HUES48 (cell line): ENCODE measurements around the gene TRAPPC4.
"Not testable (repeated sequence)": the region's sequence is repeated elsewhere in the genome, so short reads cannot be mapped to it uniquely, and the experiment has no call there.

ENCODE experiments used
- H3K27ac ChIP-seq: one replicate; pipeline ENCODE4 v1.7.0; 2013; ENCODE audit warnings: low read depth, low read length, inconsistent platforms
- H3K27me3 ChIP-seq: 2 replicates; pipeline ENCODE4 v1.6.1; 2013; ENCODE audit warnings: mild to moderate bottlenecking, low read length; ENCODE audit not compliant: control insufficient read depth, insufficient read depth
- H3K36me3 ChIP-seq: 2 replicates; pipeline ENCODE4 v1.6.1; 2013; ENCODE audit warnings: low read length; ENCODE audit not compliant: control insufficient read depth, insufficient read depth
- H3K4me1 ChIP-seq: 2 replicates; pipeline ENCODE4 v1.6.1; 2013; ENCODE audit warnings: mild to moderate bottlenecking, low read length; ENCODE audit not compliant: control insufficient read depth, insufficient read depth
- H3K4me3 ChIP-seq: 2 replicates; pipeline ENCODE4 v1.5.1; 2013; ENCODE audit warnings: mild to moderate bottlenecking, low read depth, low read length
- H3K9ac ChIP-seq: 2 replicates; pipeline ENCODE4 v1.6.1; 2013; ENCODE audit warnings: mild to moderate bottlenecking, low read depth, low read length, moderate library complexity
- H3K9me3 ChIP-seq: 2 replicates; pipeline ENCODE4 v1.6.1; 2013; ENCODE audit warnings: low read length; ENCODE audit not compliant: control insufficient read depth, insufficient read depth

TRAPPC4 gene

DNA sequence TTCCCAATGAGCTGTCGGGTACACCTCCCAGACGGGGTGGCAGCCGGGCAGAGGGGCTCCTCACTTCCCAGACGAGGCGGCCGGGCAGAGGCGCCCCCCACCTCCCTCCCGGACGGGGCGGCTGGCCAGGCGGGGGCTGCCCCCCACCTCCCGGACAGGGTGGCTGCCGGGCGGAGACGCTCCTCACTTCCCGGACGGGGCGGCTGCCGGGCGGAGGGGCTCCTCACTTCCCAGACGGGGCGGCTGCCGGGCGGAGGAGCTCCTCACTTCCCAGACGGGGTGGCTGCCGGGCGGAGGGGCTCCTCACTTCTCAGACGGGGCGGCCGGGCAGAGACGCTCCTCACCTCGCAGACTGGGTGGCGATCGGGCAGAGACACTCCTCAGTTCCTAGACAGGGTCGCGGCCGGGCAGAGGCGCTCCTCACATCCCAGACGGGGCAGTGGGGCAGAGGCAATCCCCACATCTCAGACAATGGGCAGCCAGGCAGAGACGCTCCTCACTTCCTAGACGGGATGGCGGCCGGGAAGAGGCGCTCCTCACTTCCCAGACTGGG is 27.0 kb upstream of the TRAPPC4 start:
- H3K36me3 ChIP-seq, H3K27me3 ChIP-seq, H3K9ac ChIP-seq, H3K27ac ChIP-seq, H3K9me3 ChIP-seq, H3K4me1 ChIP-seq, H3K4me3 ChIP-seq: not testable (repeated sequence)

DNA sequence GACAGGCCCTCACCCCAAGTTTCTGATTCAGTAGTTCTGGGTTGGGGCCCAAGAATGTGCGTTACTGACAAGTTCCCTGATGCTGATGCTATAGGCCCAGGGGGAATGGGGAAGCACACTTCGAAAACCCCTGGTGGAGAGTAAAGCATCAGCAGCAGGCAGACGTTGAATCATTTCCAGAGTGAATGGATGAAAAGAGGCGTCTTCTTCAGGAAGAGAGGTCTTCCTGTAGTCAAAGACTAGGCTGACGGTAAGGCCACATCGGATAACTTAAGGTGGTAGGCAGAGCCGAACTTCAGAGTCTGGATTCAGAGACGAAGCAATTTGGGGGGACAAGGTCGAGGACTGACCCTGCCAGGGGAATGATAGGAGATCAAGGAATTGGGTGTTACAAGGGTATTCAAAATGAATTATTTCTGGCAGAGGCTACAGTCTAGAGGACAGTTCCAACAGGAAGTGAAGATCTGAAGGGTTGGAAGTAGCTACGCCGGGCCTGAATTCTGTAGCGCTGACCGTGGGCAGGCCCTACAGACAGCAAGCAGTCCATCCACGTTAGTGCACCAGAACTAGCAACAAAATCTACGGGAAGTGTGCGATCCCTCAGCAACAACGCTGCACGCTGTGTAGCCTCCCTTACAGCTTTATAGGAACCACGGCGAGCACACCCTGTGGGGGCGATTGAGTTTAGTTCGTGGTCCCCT is 21.5 kb upstream of the TRAPPC4 start:
- Histone ChIP-seq H3K27ac (peak overlapping the region; percentile 77), H3K9me3 (no peaks in the 10 kb centered on the region; the same call in 1 of the 2 replicates), H3K27me3 (no peaks in the 10 kb centered on the region), H3K9ac (peak overlapping the region; percentile 32), H3K36me3 (peaks cover 23% of the 10 kb centered on the region), H3K4me1 (peaks cover 10% of the 10 kb centered on the region; the same call in 1 of the 2 replicates), H3K4me3 (peak overlapping the region; percentile 76)

GRCh38 chr11:118997627-118998387 is 20.8 kb upstream of the TRAPPC4 start, which contains the start of gene CENATAC:
CENATAC (plus strand) TSS chr11:118998138; CDS start chr11:118998198, 60 bp downstream.
- H3K9ac ChIP-seq = peak within 1 kb of the TSS; percentile 71
- H3K9me3 ChIP-seq = no peaks in the 10 kb centered on the region; the same call in 1 of the 2 replicates
- peaks cover 30% of the 10 kb centered on the region for H3K36me3 ChIP-seq
- peaks cover 10% of the 10 kb centered on the region; the same call in 1 of the 2 replicates for H3K4me1 ChIP-seq
- peak within 1 kb of the TSS; percentile 94 for H3K27ac ChIP-seq
- H3K4me3 ChIP-seq = peak within 1 kb of the TSS; percentile 76
- no peaks in the 10 kb centered on the region for H3K27me3 ChIP-seq

- Histone ChIP-seq H3K4me1 (peaks cover 10% of the 10 kb centered on the region; the same call in 1 of the 2 replicates), H3K9me3 (no peaks in the 10 kb centered on the region), H3K9ac (peak overlapping the region; percentile 71), H3K27ac (peak overlapping the region; percentile 94), H3K36me3 (peaks cover 35% of the 10 kb centered on the region), H3K4me3 (peak overlapping the region; percentile 76), H3K27me3 (no peaks in the 10 kb centered on the region)
Observed at GRCh38 chr11:118998388-118998717, 20.2 kb upstream of the TRAPPC4 start.

DNA sequence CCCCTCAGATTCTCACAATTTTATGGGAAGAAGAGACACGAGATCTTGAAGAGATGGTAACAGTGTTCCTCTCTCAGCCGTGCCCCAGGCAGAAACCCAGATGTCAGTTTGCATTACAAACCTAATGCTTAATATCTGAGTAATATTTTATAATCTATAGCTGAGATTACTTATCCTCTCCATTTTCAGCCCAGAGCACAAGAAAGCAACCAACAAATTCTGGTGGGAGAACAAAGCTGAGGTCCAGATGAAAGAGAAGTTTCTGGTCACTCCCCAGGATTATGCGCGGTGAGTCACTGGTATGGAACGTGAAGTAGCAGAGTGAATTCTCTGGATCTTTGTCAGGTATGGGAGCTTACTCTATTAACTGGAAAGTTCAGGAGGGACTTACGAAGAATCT is 19.7 kb upstream of the TRAPPC4 start:
- Histone ChIP-seq H3K27me3 (no peaks in the 10 kb centered on the region), H3K9ac (peak overlapping the region; percentile 71), H3K36me3 (peaks cover 38% of the 10 kb centered on the region), H3K9me3 (no peaks in the 10 kb centered on the region), H3K4me3 (peak overlapping the region; percentile 76), H3K4me1 (peaks cover 10% of the 10 kb centered on the region; the same call in 1 of the 2 replicates), H3K27ac (peak overlapping the region; percentile 94)

GRCh38 chr11:119000906-119001305 is 17.7 kb upstream of the TRAPPC4 start:
- Histone ChIP-seq H3K36me3 (peaks cover 53% of the 10 kb centered on the region), H3K27me3 (no peaks in the 10 kb centered on the region), H3K9ac (no peak overlapping the region), H3K4me1 (peaks cover 10% of the 10 kb centered on the region; the same call in 1 of the 2 replicates), H3K9me3 (no peaks in the 10 kb centered on the region), H3K27ac (no peak overlapping the region), H3K4me3 (no peak overlapping the region)

- Histone ChIP-seq H3K36me3 (peaks cover 77% of the 10 kb centered on the region), H3K4me1 (no peaks in the 10 kb centered on the region)
Observed at GRCh38 chr11:119006656-119007055, 11.9 kb upstream of the TRAPPC4 start.

GRCh38 chr11:119011476-119012053 is 7.0 kb upstream of the TRAPPC4 start:
- no peak overlapping the region for H3K4me3 ChIP-seq
- no peaks in the 10 kb centered on the region for H3K27me3 ChIP-seq
- no peaks in the 10 kb centered on the region for H3K9me3 ChIP-seq
- H3K9ac ChIP-seq = no peak overlapping the region
- peaks cover 85% of the 10 kb centered on the region for H3K36me3 ChIP-seq
- 0 out of 2 replicates have a peak, but pooled peaks cover under 1% of the 10 kb centered on the region for H3K4me1 ChIP-seq
- no peak overlapping the region for H3K27ac ChIP-seq

More at GRCh38 chr11:119006656-119007055, 11.9 kb upstream of the TRAPPC4 start:
- H3K27me3 ChIP-seq = no peaks in the 10 kb centered on the region
- H3K9me3 ChIP-seq = no peaks in the 10 kb centered on the region
- H3K27ac ChIP-seq = no peak overlapping the region
- no peak overlapping the region for H3K4me3 ChIP-seq
- no peak overlapping the region for H3K9ac ChIP-seq

GRCh38 chr11:119012629-119013170 is 5.9 kb upstream of the TRAPPC4 start:
- Histone ChIP-seq H3K9me3 (no peaks in the 10 kb centered on the region), H3K4me1 (0 out of 2 replicates have a peak, but pooled peaks cover 5% of the 10 kb centered on the region), H3K4me3 (no peak overlapping the region), H3K27me3 (no peaks in the 10 kb centered on the region), H3K36me3 (peaks cover 84% of the 10 kb centered on the region), H3K9ac (no peak overlapping the region), H3K27ac (peak overlapping the region; percentile 2)

GRCh38 chr11:119014209-119014924 is 4.2 kb upstream of the TRAPPC4 start:
- no peak overlapping the region for H3K27ac ChIP-seq
- no peaks in the 10 kb centered on the region for H3K9me3 ChIP-seq
- no peak overlapping the region for H3K4me3 ChIP-seq
- H3K4me1 ChIP-seq = 0 out of 2 replicates have a peak, but pooled peaks cover 5% of the 10 kb centered on the region
- peaks cover 72% of the 10 kb centered on the region for H3K36me3 ChIP-seq
- no peak overlapping the region for H3K9ac ChIP-seq
- H3K27me3 ChIP-seq = no peaks in the 10 kb centered on the region
